Mesenteric fat pad (tissue), 1 donor: Measurements from ENCODE around the gene RPL38. TPM values are rescaled to one million over a fixed set of nuclear protein-coding genes. Genes with fewer than 3 reads are reported as not detected.
A peak's percentile ranks its signal among the peaks of the same experiment; 100 is the strongest.
"Not testable (repeated sequence)": the region's sequence is repeated elsewhere in the genome, so short reads cannot be mapped to it uniquely, and the experiment has no call there.

Experiments used
- DNase-seq: peaks from one replicate; pipeline ENCODE4 v3.0.0-alpha.2; 2020; ENCODE audit warnings: low spot score
- total RNA-seq: library from RNA; stranded (reverse); fragmentation: NEBNext Ultra II Directional; extraction: Animal tissue kit (Norgen Biotek cat#: 25700); gene quantifications from one replicate; pipeline ENCODE4 v1.2.1, GENCODE V29; 2021
- donor health status: DM: yes; HTN: yes; CAD: no.

RPL38 gene
- total RNA-seq, 1 donor from 2014 or later = 642 TPM

- no peak for DNase-seq
These were observed 21.3 kb upstream of the RPL38 start for GRCh38 chr17:74182041-74182723.

- no peak for DNase-seq
These were observed 20.1 kb upstream of the RPL38 start for GRCh38 chr17:74183411-74183810.

- no peak for DNase-seq
These were observed 17.8 kb upstream of the RPL38 start for GRCh38 chr17:74185571-74186185.

GRCh38 chr17:74186498-74186897, 17.0 kb upstream of the RPL38 start:
- DNase-seq = no peak

GRCh38 chr17:74187761-74188160, 15.7 kb upstream of the RPL38 start:
- no peak for DNase-seq

GRCh38 chr17:74188687-74189086, 14.8 kb upstream of the RPL38 start:
- not testable (repeated sequence) for DNase-seq

- DNase-seq = no peak
These were observed 13.3 kb upstream of the RPL38 start for GRCh38 chr17:74190154-74190553.

- no peak for DNase-seq
These were observed 12.6 kb upstream of the RPL38 start for GRCh38 chr17:74190807-74191406.

GRCh38 chr17:74192950-74193781, 10.3 kb upstream of the RPL38 start:
- no peak for DNase-seq

- no peak for DNase-seq
These were observed 8.8 kb upstream of the RPL38 start for GRCh38 chr17:74194682-74195081.

GRCh38 chr17:74196541-74197317, 6.7 kb upstream of the RPL38 start:
- DNase-seq = no peak

- DNase-seq = no peak
These were observed 5.7 kb upstream of the RPL38 start for GRCh38 chr17:74197801-74198200.

- DNase-seq = no peak
These were observed 4.8 kb upstream of the RPL38 start for GRCh38 chr17:74198694-74199093.

- DNase-seq = peak; percentile 93
These were observed 4.0 kb upstream of the RPL38 start for GRCh38 chr17:74199306-74200092.

GRCh38 chr17:74200112-74200511, 3.4 kb upstream of the RPL38 start:
- no peak for DNase-seq

GRCh38 chr17:74201250-74201649, 2.2 kb upstream of the RPL38 start:
- DNase-seq = no peak

- DNase-seq = no peak
These were observed 1.5 kb upstream of the RPL38 start for GRCh38 chr17:74201948-74202347.

- no peak for DNase-seq
These were observed 540 bp upstream of the RPL38 start for GRCh38 chr17:74202938-74203337.

GRCh38 chr17:74204474-74204873, 996 bp downstream of the RPL38 start:
- no peak for DNase-seq

GRCh38 chr17:74205274-74205673, 1.8 kb downstream of the RPL38 start:
- no peak for DNase-seq
